ENCODE results near the gene PTGER1. TPM values are rescaled to one million over a fixed set of nuclear protein-coding genes. Genes with fewer than 3 reads are reported as not detected.

Gene PTGER1
- total and polyA plus RNA-seq, 10 of the 15 experiments (the other 5 are each of a cell fraction or from before 2014, with no cell fraction given): not detected

GRCh38 chr19:14479975-14480699 lies 5.0 kb upstream of the PTGER1 start:
- Histone ChIP-seq H3K4me1 (ENCODE audit: control insufficient read depth, insufficient read depth, low read length) (no peaks in the 10 kb centered on the region; the same call in 1 of the 2 replicates), H2AFZ (ENCODE audit: control insufficient read depth, low read depth, low read length) (no peak overlapping the region), H3K27ac (ENCODE audit: control insufficient read depth, insufficient read depth) (no peak overlapping the region), H3K9ac (ENCODE audit: control insufficient read depth, insufficient read depth, low read length) (no peak overlapping the region), H4K20me1 (ENCODE audit: control insufficient read depth, insufficient read depth) (no peaks in the 10 kb centered on the region; the same call in 1 of the 2 replicates), H3K4me2 (ENCODE audit: control insufficient read depth, insufficient read depth) (no peak overlapping the region; the same call in 1 of the 2 replicates), H3K36me3 (ENCODE audit: control insufficient read depth in 2 of 2, insufficient read depth in 2 of 2, low read length in 1 of 2) (no peaks in the 10 kb centered on the region; a peak in 1 of 4 replicates), H3K79me2 (ENCODE audit: control insufficient read depth, insufficient read depth, low read length) (no peaks in the 10 kb centered on the region), H3K4me3 (no peak overlapping the region), H3K9me3 (replicated peaks; ENCODE audit: control insufficient read depth, insufficient read depth, low read length) (no peaks in the 10 kb centered on the region), H3K27me3 (replicated peaks in 1 of 2; ENCODE audit: control insufficient read depth in 2 of 2, insufficient read depth in 2 of 2, low read length in 1 of 2) (no peaks in the 10 kb centered on the region)
- FAIRE-seq: peak; percentile 59
- ChIA-PET POLR2A (interaction anchor here (1.1 kb wide), 1 partner anchor 124 kb away, joined by 3 read pairs; no protein-coding TSS in a partner anchor), RAD21 (ENCODE audit: unreplicated experiment) (interaction anchor here (0.6 to 2.2 kb wide), 4 partner anchors 40 to 343 kb away, joined by 3 to 7 read pairs (median 4); partner anchors contain the start of gene ASF1B), CTCF (interaction anchor here (0.7 to 5.1 kb wide), 29 partner anchors 8 to 600 kb away, joined by 3 to 42 read pairs (median 6); partner anchors contain the start of genes ASF1B, DDX39A, GIPC1 and PKN1), SMC1A (ENCODE audit: uncharacterized antibody, unreplicated experiment) (interaction anchor here (0.7 to 2.3 kb wide), 3 partner anchors 9 to 116 kb away, joined by 3 to 10 read pairs (median 6); no protein-coding TSS in a partner anchor)
- no peak for DNase-seq (ENCODE audit: low read depth, low spot score)
- no TSS peak for BruUV-seq (replicated peaks)
- ATAC-seq: peak; percentile 92
- 25% methylated on average over 43 of the region's 43 CpGs for WGBS (ENCODE audit: insufficient coverage, insufficient replicate concordance, low lambda C conversion rate, missing lambda C conversion rate)
- intact Hi-C loops (cut with micrococcal nuclease; ENCODE audit: unreplicated experiment) (loop anchor here (2.0 to 10.0 kb wide), 4 partner anchors 47 to 343 kb away; partner anchors contain the start of genes ADGRL1, ASF1B and PKN1), in situ Hi-C loops (cut with MboI) (no loop called here)
- TF ChIP-seq ZBTB33 (IDR thresholded peaks at IDR 0.05) (no peak), ZZZ3 (IDR thresholded peaks at IDR 0.05; ENCODE audit: control insufficient read depth, insufficient read length, low read depth) (no peak), STAT1 (conservative IDR thresholded peaks at IDR 0.05) (no peak), MTA2 (IDR thresholded peaks at IDR 0.05; ENCODE audit: low read depth) (no peak), RAD21 (IDR thresholded peaks at IDR 0.05; ENCODE audit: insufficient read depth, low read depth, low read length) (peak; percentile 53), BCL3 (IDR thresholded peaks at IDR 0.05; ENCODE audit: borderline replicate concordance, insufficient read depth, low read depth, low read length, poor library complexity, severe bottlenecking) (no peak), ATF7 (IDR thresholded peaks at IDR 0.05; ENCODE audit: low read depth) (no peak), EGR1 (IDR thresholded peaks at IDR 0.05; ENCODE audit: borderline replicate concordance in 1 of 2, low read depth in 2 of 2, low read length in 2 of 2) (no peak), DPF2 (IDR thresholded peaks at IDR 0.05) (peak; percentile 65; the same call in 1 of the 2 replicates), BACH1 (IDR thresholded peaks at IDR 0.05; ENCODE audit: borderline replicate concordance) (0 out of 2 replicates have a peak, but pooled peaks have one; percentile 29), POLR2A (IDR thresholded peaks at IDR 0.05; ENCODE audit: low read depth, low read length) (no peak), SMC3 (IDR thresholded peaks at IDR 0.05; ENCODE audit: borderline replicate concordance, low read length) (peak; percentile 57), EP300 (IDR thresholded peaks at IDR 0.05; ENCODE audit: borderline replicate concordance in 1 of 2, control insufficient read depth in 1 of 2, low read depth in 2 of 2, low read length in 2 of 2) (no peak), ZBTB4 (CRISPR knock-in tag; IDR thresholded peaks at IDR 0.05) (no peak), HDGF (IDR thresholded peaks at IDR 0.05) (peak; percentile 57; the same call in 1 of the 2 replicates), ZSCAN29 (IDR thresholded peaks at IDR 0.05) (no peak), SREBF1 (IDR thresholded peaks at IDR 0.05; ENCODE audit: low read length) (no peak)

Data from GM12878 (cell line).